GM12801 (cell line): ENCODE results near the gene NRG2.

Source experiments
- CTCF ChIP-seq: IDR thresholded peaks from one replicate; pipeline ENCODE4 v1.5.1; 2011; ENCODE audit warnings: control low read depth; ENCODE audit not compliant: insufficient read length; ENCODE audit errors: extremely low read depth

NRG2 gene

GRCh38 chr5:139842321-139842720 lies 200.8 kb downstream of the NRG2 start:
- no peak for TF ChIP-seq CTCF

GRCh38 chr5:139841549-139841948 lies 201.6 kb downstream of the NRG2 start:
- no peak for TF ChIP-seq CTCF

- TF ChIP-seq CTCF, result no peak
Observed at GRCh38 chr5:139839918-139840317, 203.2 kb downstream of the NRG2 start.

- TF ChIP-seq CTCF, result no peak
Observed at GRCh38 chr5:139839232-139839815, 203.8 kb downstream of the NRG2 start.

GRCh38 chr5:139838381-139839197 lies 204.5 kb downstream of the NRG2 start:
- no peak for TF ChIP-seq CTCF

GRCh38 chr5:139837711-139838380 lies 205.3 kb downstream of the NRG2 start:
- TF ChIP-seq CTCF, result no peak

GRCh38 chr5:139836469-139837208 lies 206.5 kb downstream of the NRG2 start:
- no peak for TF ChIP-seq CTCF
